ENCODE data around the gene AMER2.

- TF ChIP-seq EZH2phosphoT487 (IDR thresholded peaks at IDR 0.05; ENCODE audit: insufficient read depth, low read depth) (no peak), EZH2 (IDR thresholded peaks at IDR 0.05; ENCODE audit: insufficient read depth, poor library complexity, severe bottlenecking) (no peak)
Observed at GRCh38 chr13:25192936-25193335, 20.8 kb upstream of the AMER2 start.
